Stomach (tissue), 4 donors: ENCODE results near the gene LONP1.
A peak's percentile ranks its signal among the peaks of the same experiment; 100 is the strongest.

Experiments
- CTCF ChIP-seq, 7 experiments: fragments of 450-650 bp in 4 of 7; fragments of 200-600 bp in 3 of 7; sonication (generic) in 3 of 7; IDR thresholded peaks; one replicate each; pipeline ENCODE4 v1.5.1; 2016 to 2019; ENCODE audit warnings: antibody characterized with exemption in 7 of 7, control low read depth in 2 of 7, mild to moderate bottlenecking in 1 of 7
- EP300 ChIP-seq: sonication (generic); formaldehyde crosslinking; IDR thresholded peaks from one replicate; pipeline ENCODE4 v1.6.1; 2017; ENCODE audit warnings: antibody characterized with exemption
- POLR2A ChIP-seq, 4 donors: fragments of 450-650 bp; IDR thresholded peaks; one replicate each; pipeline ENCODE4 v1.6.1; 2016; ENCODE audit warnings: antibody characterized with exemption in 4 of 4, control low read depth in 2 of 4, mild to moderate bottlenecking in 1 of 4, moderate library complexity in 1 of 4
- POLR2AphosphoS5 ChIP-seq, 3 donors: sonication (generic); formaldehyde crosslinking; IDR thresholded peaks; one replicate each; pipeline ENCODE4 v1.6.1; 2016; ENCODE audit warnings: antibody characterized with exemption in 3 of 3

GRCh38 chr19:5687360-5688198 is 32.4 kb downstream of the LONP1 start:
- TF ChIP-seq POLR2AphosphoS5 (IDR thresholded peaks at IDR 0.05) (no peak), POLR2A (IDR thresholded peaks at IDR 0.05) (no peak), CTCF (IDR thresholded peaks at IDR 0.05) (peak in 1 of 7 experiments; percentile 37), EP300 (no peak)
